HT-29 (cell line): ENCODE measurements around the gene FIP1L1. TPM values are rescaled to one million over a fixed set of nuclear protein-coding genes. Genes with fewer than 3 reads are reported as not detected.
"Not testable (repeated sequence)": the region's sequence is repeated elsewhere in the genome, so short reads cannot be mapped to it uniquely, and the experiment has no call there.

Source experiments
- DNase-seq: peaks from one replicate; pipeline ENCODE4 v3.0.0-alpha.2; 2015; ENCODE audit warnings: low spot score
- total RNA-seq: library from RNA; depleted of rRNA; stranded (reverse); fragments of >200 nt; shearing (Covaris generic); gene quantifications from 2 replicates; pipeline ENCODE4 v1.2.3, GENCODE V29; 2014

Gene FIP1L1
- total RNA-seq, 1 experiment from 2014 or later: 34.6 TPM

GRCh38 chr4:53378171-53378482 lies 686 bp downstream of the FIP1L1 start:
- DNase-seq: peak; percentile 18

- DNase-seq: no peak
Measured at GRCh38 chr4:53380221-53380620, 2.8 kb downstream of the FIP1L1 start.

- not testable (repeated sequence) for DNase-seq
Measured at GRCh38 chr4:53409479-53409878, 32.0 kb downstream of the FIP1L1 start.

GRCh38 chr4:53419208-53419607 lies 41.8 kb downstream of the FIP1L1 start:
- no peak for DNase-seq

DNA sequence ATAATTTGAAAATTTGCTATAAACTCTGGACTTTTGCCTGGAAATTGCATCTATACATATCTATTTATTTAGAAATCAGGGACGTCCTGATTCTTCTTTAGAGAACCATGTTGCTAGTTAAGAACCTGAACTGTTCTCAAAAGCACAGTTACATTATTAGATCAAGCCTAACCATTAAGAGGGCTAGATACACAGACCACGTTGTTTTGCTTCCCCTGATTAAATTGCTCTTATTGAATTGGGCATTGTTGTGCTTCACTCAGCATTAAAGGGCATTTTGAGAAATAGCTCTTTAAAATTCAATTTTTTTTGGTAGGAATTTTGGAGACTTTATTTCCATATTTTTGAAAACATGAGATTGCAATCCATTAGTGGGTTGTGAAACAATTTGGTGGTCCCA lies 44.4 kb downstream of the FIP1L1 start:
- DNase-seq: no peak

DNA sequence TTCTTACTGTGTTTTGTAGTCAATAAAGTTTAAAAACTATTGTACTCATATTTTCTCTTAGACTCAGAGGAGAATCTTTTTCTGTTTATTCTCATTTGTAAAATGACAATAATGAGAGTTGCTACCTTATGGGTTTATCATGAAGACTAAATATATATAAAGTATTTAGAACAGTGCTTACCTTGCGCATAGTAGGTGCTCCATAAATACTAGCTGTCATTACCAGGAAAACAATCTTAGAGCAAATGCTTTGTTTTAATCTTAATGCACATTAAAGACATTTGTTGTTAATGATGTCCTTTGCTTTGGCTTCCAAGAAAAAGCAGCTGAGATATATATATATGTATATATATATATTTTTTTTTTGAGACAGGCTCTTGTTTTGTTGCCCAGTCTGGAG lies 44.9 kb downstream of the FIP1L1 start:
- no peak for DNase-seq

DNA sequence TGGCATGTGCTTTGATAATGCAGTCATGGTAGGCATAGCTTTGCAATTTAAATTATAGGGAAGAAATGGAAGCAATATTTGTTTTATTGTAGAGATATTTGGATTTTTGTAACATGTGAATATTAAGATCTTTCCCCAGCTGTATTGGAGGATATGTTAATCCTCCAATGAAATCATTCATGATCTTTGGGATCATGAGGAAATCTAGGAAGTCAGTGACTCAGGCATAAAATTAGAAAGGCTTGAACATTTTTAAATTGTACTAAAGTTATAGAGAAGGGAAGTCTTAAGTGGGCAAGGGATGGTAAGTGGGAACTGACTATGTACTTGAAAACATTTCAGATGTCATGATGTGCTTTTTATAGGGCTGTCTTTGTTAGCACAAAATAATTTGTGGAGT lies 46.8 kb downstream of the FIP1L1 start:
- DNase-seq: no peak

DNA sequence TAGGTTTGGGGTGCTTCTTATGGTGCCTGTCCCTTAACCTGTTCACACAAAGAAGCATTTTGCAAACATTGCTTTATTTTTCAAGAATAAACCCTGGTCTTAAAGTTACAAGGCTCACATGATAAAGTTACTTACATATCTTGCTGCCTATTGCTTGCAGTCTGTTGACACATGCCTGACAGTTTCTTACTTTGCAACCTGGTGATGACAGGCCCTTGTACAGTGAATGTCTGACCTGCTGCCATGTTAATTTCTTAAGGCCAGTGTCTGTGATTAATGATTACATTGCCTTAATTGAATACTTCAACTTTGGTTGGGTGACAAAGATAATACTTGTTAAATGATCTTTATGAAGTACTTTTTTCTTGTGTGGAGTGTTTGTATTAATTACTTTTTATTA lies 49.9 kb downstream of the FIP1L1 start:
- DNase-seq: no peak

GRCh38 chr4:53431052-53431451 lies 53.6 kb downstream of the FIP1L1 start:
- DNase-seq: no peak

DNA sequence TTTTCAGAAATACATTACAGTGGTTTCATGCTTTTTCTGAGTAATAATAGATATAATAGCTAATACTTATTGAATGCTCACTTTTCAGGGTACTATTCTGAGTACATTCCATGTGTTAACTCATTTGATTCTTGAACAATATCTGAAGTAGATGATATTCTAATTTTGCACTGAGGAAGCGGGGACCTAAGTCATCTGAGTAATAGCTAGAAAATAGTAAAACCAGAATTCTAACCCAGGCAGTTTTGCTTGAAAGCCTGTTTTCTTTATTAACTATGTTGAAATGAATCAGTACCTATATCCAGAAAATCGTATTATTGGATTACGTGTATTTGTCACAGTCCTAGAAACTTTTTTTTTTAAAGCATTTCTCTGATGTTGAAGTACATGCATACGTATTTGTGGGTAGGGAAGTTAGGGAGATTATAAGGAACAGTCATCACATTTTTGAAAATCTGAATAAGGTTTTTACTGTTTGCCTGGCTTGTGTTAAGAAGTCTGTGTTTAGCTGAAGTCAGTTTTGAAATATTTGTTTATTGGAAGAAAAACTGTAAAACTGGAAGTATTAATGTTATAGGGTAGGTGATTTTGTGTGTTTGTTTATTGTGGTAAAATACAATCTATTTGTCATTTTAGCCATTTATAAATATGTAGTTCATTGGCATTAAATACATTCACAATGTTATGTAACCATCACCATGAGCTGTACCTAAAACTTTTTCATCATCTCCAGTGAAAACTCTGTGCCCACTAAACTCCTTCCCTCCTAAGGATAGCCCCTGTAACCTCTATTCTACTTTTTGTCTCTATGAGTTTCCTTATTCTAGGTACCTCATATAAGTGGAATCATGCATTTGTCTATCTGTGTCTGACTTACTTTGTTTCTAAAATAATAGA lies 55.3 kb downstream of the FIP1L1 start:
- no peak for DNase-seq

- DNase-seq: no peak
Measured at GRCh38 chr4:53436251-53436650, 58.8 kb downstream of the FIP1L1 start.

DNA sequence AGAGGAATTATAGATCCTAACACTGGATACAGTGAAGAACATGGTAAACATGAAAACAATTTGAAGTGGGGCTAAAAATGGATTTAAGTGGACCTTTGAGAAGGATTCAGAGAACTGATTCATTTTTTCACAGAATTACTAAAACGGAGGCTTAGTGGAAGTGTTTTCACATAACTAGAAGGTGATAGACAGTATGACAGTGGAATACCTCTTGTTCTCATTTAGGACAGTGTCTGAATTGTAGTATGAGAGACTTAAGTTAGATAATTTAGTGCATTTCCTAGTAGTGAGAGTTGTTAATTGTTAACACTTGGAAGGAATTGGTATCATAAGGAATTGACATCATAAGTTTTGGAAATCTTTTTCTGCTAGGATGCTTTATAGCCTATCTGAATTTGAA lies 64.1 kb downstream of the FIP1L1 start:
- DNase-seq: no peak

DNA sequence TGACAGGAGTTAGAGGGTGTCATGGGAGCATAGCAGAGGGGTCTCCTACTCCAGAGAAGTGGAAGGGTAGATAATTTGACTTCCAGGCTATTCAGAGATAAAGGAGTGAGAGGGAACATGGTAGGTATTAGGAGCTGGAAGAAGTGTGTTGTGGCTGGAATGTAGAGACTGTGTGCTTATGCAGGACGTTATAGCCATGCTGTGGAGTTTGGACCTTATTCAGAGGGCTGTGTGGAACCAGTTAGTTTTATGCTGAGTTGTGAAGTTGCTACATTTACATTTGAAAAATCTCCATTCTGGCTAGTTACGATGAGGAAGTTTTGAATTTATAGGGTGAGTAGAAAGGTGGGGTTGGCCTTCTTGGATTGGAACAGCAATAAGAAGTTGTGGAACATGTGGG lies 67.5 kb downstream of the FIP1L1 start:
- DNase-seq: no peak

GRCh38 chr4:53450773-53451172 lies 73.3 kb downstream of the FIP1L1 start:
- DNase-seq: no peak

- no peak for DNase-seq
Measured at GRCh38 chr4:53453385-53453784, 75.9 kb downstream of the FIP1L1 start.

DNA sequence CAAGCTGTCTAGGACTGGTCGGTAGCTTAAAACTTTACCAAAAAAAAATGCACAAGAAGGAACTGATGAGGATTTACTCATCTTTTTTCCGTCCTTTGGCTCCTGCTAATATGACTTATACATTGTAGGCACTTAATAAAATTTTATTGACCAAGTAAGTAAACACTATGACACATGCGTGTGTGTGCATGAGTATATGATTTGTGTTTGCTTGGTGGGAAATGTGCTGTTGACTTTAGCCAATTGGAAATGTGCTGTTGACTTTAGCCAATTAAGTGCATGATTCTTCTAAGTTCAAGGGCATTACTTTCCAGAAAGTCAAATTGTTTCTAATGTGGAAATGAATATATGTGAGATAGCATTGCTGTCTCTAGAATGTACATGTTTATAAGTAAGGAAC lies 78.3 kb downstream of the FIP1L1 start:
- DNase-seq: peak; percentile 27

DNA sequence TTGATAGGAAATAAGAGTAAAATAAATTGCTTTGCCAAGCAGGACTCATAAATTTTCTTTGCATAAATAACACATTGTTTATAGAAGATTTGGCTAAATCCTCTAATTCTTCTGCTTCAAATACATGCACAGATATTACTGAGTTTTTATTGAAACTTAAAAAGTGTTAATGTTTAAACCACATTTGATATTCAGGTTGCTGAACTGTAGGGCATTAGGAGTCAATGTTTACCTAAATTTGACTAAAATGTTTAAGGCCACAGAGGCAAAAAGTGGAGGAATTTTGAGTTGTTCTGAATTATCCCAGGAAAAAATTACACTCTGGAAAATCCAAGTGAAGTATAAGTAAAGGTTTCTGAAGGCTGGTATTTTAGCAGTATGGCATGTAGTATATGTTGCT lies 78.7 kb downstream of the FIP1L1 start:
- DNase-seq: no peak

GRCh38 chr4:53459548-53459947 lies 82.1 kb downstream of the FIP1L1 start:
- peak; percentile 43 for DNase-seq

DNA sequence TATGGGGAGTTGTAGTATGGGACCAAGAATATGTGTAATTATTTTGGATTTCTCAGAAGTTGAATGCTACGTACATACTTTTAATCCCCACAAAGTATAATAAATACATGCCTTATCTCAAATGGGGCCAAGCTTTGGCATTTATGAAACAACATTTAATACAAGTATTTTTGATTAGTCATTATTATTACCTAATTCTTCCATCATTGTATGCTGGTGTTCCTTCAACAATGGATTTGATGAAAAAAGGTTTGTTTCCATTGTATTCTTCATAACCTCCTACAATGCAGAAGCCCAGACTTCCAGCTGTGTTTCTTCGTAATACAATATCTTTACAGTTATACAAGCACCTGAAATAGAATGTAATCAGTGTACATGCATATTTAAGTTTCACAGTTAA lies 83.8 kb downstream of the FIP1L1 start:
- DNase-seq: no peak

GRCh38 chr4:53463340-53463739 lies 85.9 kb downstream of the FIP1L1 start:
- DNase-seq: no peak

GRCh38 chr4:53465281-53465680 lies 87.8 kb downstream of the FIP1L1 start:
- DNase-seq: no peak

DNA sequence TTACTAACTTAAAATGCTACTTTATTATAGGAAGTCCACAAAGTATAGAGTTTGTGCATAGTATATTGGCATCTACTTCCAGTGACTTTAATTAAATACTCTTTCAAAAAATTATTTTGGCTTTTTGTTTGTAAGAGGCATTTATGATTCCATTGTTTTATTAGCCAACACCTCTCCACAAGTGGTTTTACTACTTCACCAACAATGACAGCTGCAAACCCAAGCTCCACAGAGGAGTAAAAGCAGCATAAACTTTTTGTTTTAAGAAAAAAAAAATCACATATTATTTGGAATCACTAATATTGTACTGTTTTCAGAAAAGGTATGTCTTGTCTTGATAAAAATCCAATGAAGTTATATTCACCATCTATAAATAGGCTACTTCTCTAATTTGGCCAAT lies 88.5 kb downstream of the FIP1L1 start:
- no peak for DNase-seq

GRCh38 chr4:53466576-53466975 lies 89.1 kb downstream of the FIP1L1 start:
- DNase-seq: not testable (repeated sequence)
